Stimulated activated CD8-positive, alpha-beta memory T cell treated with anti-CD3 and anti-CD28 coated beads, Interleukin-4, amount 100 ng/mL, for 24 hours (primary cell): ENCODE results near the gene GINS2.

ENCODE experiments used
- DNase-seq: peaks from one replicate; pipeline ENCODE4 v3.0.0-alpha.2; 2020; ENCODE audit warnings: low read depth

The GINS2 gene

GRCh38 chr16:85689285-85689949, 663 bp upstream of the GINS2 start:
- no peak for DNase-seq

- no peak for DNase-seq
Observed at GRCh38 chr16:85687651-85688471, 893 bp downstream of the GINS2 start.

- no peak for DNase-seq
Observed at GRCh38 chr16:85686912-85687591, 1.7 kb downstream of the GINS2 start.

- no peak for DNase-seq
Observed at GRCh38 chr16:85685251-85685650, 3.5 kb downstream of the GINS2 start.

- no peak for DNase-seq
Observed at GRCh38 chr16:85683363-85683762, 5.4 kb downstream of the GINS2 start.

GRCh38 chr16:85682516-85682915, 6.2 kb downstream of the GINS2 start:
- DNase-seq, result no peak

GRCh38 chr16:85681255-85681654, 7.5 kb downstream of the GINS2 start:
- DNase-seq, result no peak

GRCh38 chr16:85680352-85680944, 8.3 kb downstream of the GINS2 start:
- DNase-seq, result no peak

- no peak for DNase-seq
Observed at GRCh38 chr16:85679870-85680269, 8.9 kb downstream of the GINS2 start.

GRCh38 chr16:85678821-85679220, 9.9 kb downstream of the GINS2 start:
- DNase-seq, result no peak

GRCh38 chr16:85678016-85678415, 10.7 kb downstream of the GINS2 start:
- no peak for DNase-seq

GRCh38 chr16:85677383-85677967, 11.3 kb downstream of the GINS2 start:
- no peak for DNase-seq

GRCh38 chr16:85676466-85676865, 12.3 kb downstream of the GINS2 start:
- DNase-seq, result no peak

- no peak for DNase-seq
Observed at GRCh38 chr16:85675251-85675874, 13.4 kb downstream of the GINS2 start.

- DNase-seq, result no peak
Observed at GRCh38 chr16:85674828-85675227, 13.9 kb downstream of the GINS2 start.

- no peak for DNase-seq
Observed at GRCh38 chr16:85674418-85674755, 14.4 kb downstream of the GINS2 start.

GRCh38 chr16:85673529-85674417, 15.0 kb downstream of the GINS2 start:
- DNase-seq, result no peak

- DNase-seq, result no peak
Observed at GRCh38 chr16:85670840-85671239, 17.9 kb downstream of the GINS2 start.

GRCh38 chr16:85668676-85669424, 19.9 kb downstream of the GINS2 start:
- DNase-seq, result no peak

GRCh38 chr16:85667841-85668413, 20.8 kb downstream of the GINS2 start:
- DNase-seq, result no peak
